ENCODE results near the gene MICA.

DNA sequence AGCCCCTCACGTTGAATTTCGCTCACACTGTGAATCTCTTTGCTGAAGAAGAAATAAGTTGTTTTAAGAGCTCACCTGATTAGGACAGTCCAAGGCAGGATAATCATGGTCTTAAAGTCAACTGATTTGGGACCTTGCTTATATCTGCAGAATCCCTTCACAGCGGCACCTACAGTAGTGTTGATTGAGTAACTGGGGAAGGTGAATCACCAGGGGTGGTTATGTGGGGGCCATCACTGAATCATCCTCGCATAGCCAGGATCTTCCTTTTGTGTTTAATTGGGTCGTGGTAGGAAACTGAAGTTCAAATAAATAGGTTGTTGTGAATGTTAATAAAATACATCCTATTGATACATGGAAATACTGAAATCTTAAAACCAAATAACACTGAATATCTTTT, 20.2 kb upstream of the MICA start:
- TF ChIP-seq, protein P1, sequence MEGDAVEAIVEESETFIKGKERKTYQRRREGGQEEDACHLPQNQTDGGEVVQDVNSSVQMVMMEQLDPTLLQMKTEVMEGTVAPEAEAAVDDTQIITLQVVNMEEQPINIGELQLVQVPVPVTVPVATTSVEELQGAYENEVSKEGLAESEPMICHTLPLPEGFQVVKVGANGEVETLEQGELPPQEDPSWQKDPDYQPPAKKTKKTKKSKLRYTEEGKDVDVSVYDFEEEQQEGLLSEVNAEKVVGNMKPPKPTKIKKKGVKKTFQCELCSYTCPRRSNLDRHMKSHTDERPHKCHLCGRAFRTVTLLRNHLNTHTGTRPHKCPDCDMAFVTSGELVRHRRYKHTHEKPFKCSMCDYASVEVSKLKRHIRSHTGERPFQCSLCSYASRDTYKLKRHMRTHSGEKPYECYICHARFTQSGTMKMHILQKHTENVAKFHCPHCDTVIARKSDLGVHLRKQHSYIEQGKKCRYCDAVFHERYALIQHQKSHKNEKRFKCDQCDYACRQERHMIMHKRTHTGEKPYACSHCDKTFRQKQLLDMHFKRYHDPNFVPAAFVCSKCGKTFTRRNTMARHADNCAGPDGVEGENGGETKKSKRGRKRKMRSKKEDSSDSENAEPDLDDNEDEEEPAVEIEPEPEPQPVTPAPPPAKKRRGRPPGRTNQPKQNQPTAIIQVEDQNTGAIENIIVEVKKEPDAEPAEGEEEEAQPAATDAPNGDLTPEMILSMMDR (conservative IDR thresholded peaks at IDR 0.05; ENCODE audit: low read length) = no peak
- TF ChIP-seq EZH2phosphoT487 (IDR thresholded peaks at IDR 0.05; ENCODE audit: borderline replicate concordance, low read depth, low read length) = no peak
